T47D (cell line): ENCODE data around the gene PLCE1.
A peak's percentile ranks its signal among the peaks of the same experiment; 100 is the strongest.

ENCODE experiments used
- DNase-seq, 2 experiments: peaks; one replicate each; pipeline versions ENCODE4 v3.0.0 to v3.0.0-alpha.2; 2011 to 2012; ENCODE audit warnings: low read depth in 1 of 2, low spot score in 1 of 2
- JUND ChIP-seq: IDR thresholded peaks from 2 replicates; pipeline ENCODE4 v1.6.1; 2012; ENCODE audit warnings: low read depth
- in situ Hi-C: cut with HindIII; loops from 2 replicates; pipeline ENCODE4 v1.10.0; 2016; ENCODE audit warnings: low sequenced_read_pairs, low pct_unique_long_range_greater_than_20kb

PLCE1 gene

DNA sequence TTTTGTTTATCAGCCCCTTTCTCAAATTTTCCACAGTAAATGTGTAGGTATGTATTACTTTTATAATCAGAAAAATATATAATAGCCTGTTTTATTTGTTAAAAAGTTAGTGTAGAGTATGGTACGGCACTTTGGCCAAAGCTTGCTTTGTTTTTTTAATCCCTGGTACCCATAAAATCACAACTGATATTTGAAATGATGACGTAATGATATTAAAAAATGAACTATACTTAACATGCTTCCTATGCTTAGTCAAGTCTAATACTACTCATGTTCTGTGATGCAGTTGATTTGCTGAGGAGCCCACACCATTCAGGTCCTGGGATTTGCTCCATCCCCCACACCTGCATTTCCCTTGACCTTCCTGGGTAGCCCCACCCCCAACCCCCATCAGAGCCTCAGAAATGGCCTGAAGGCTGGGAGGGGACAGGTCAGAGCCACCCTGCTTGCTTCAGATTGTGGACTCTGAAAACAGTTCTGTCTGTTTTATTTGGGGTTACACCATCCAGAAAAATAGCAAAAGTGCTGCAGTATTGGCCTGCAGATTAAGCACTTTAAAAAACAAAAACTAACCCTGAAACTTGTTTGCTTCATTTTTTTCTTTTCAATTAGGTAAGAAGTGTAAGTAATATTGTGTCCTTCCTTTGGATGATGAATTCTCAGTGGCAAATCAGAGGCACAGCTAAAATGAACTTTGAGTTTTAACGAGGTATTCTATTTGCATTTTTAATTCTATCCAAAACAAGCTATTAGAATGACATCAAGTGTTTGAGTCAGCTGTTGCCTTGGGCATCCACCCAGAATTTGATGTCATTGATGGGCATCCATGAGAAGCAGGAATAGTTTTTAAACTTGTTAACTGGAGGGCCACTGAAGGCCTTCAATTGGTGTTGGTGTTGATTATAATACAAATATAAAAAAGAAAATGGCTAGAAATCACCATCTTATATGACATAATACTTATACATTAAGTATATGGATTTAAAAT, 23.3 kb downstream of the PLCE1 start:
- peak; percentile 59; the same call in 1 of the 2 replicates for TF ChIP-seq JUND
- DNase-seq, result peak in 1 of 2 experiments; percentile 62
- in situ Hi-C loops, result no loop called here

DNA sequence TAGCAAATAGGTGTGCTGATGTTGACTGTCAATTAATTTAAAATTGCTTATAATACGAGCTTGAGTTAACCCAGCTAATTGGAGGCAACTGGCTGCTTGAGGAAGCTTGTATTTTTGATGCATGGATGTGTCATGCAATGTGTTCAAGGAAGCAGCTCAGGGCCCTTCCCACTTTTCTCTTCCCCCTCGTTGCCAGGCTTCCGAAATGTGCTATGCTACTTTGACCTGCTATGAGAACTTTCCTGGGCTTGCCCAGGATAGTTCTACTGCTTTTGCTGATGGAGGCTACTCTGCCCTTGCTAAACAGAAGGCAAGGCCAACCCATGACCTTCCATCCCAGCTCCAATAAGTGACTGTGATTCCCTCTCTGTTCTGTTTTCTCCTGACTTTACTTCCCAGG, 24.4 kb downstream of the PLCE1 start:
- DNase-seq, result no peak
- in situ Hi-C loops, result no loop called here
- no peak for TF ChIP-seq JUND

DNA sequence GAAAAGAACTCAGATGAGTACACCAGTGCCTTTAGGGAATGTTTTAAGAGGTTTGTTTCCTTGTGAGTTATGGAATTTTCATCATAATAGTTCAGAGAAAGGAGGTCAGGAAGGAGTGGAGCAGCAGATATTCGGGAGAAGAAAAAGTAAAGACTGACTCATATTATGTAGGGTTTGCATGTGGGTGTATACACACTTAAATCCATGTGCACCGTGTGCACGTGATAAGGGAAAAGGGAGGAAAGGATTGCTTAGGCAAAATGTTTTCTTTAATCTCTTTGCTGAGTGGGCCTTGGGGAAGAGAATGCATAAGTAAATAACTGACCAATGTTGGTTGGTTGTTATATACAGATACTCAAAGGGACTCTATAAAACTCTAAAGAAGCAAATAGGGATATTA, 30.2 kb downstream of the PLCE1 start:
- no peak for TF ChIP-seq JUND
- in situ Hi-C loops, result no loop called here

DNA sequence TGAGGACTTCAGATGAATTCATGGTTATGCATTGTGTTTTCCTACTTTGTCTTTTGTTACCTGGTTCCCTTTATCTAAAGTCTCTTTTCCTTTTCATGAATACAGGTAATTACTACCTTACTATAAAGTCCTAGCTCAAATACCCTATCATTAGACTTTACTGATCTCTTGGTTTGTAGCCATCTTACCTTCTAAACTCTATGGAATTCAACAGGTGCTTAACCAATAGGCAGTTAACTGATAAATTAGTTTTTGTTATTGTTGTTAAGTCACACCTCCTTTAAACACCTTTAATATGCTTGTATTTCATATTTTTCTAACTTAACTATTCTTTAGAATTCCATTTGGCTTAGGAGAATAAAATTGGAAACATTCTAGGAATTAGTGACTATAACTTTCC, 30.7 kb downstream of the PLCE1 start:
- no peak for TF ChIP-seq JUND
- in situ Hi-C loops, result no loop called here
- DNase-seq, result no peak

More for the DNA sequence above, 30.2 kb downstream of the PLCE1 start:
- peak in 1 of 2 experiments; percentile 42 for DNase-seq

DNA sequence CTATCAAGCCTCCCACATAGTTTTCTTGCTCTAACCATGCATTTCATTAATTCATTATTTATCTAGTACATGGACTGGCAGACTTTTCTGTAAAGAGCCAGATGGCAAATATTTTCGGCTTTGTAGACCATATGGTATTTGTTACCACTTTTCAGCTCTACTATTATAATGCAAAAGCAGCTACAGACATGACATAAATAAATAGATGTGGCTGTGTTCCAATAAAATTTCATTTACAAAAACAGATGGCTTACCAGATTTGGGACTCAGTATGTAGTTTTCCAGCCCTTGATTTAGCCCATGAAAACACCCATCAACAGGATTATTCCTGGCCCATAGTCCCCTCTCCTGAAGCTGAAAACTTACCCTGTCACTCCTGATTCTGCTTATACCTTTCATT, 32.1 kb downstream of the PLCE1 start:
- no peak for TF ChIP-seq JUND
- no peak for DNase-seq
- in situ Hi-C loops, result no loop called here

DNA sequence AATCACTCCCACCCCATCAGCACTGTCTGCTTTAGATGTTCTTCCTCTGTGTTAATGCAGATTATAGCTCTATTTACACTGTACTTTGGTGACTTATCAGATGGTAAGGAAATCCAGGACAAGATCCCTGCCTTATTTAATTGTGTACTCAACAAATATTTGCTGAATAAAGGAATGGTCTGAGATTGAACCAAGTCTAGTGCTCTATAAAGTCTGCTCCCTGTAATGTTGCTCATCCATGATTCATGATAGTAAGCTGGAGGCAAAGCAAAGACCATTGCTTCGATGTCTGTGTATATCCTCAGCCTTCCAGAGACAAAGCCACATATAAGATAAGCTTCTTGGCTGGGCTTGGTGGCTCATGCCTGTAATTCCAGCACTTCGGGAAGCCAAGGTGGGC, 33.5 kb downstream of the PLCE1 start:
- in situ Hi-C loops, result no loop called here
- TF ChIP-seq JUND, result peak; percentile 96

DNA sequence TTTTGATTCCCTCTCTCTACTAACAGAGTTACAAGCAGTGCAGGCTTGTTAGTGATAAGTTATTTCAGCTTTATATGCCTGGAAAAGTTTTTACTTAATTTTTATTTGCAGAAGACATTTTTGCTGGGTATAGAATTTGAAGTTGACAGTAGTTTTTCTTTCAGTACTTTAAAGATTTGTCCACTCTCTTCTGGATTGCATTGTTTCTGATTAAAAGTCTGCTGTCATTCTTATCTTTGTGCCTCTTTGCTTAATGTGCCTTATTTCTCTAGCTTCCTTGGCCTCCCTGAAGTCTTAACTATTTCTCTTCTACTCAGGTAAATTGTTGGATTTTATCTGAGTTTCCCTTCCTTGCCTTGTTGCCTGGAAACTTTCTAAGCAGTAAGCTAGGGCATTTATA, 36.2 kb downstream of the PLCE1 start:
- TF ChIP-seq JUND, result no peak
- no peak for DNase-seq
- in situ Hi-C loops, result no loop called here

More for the DNA sequence above, 33.5 kb downstream of the PLCE1 start:
- DNase-seq, result peak in 1 of 2 experiments; percentile 89

DNA sequence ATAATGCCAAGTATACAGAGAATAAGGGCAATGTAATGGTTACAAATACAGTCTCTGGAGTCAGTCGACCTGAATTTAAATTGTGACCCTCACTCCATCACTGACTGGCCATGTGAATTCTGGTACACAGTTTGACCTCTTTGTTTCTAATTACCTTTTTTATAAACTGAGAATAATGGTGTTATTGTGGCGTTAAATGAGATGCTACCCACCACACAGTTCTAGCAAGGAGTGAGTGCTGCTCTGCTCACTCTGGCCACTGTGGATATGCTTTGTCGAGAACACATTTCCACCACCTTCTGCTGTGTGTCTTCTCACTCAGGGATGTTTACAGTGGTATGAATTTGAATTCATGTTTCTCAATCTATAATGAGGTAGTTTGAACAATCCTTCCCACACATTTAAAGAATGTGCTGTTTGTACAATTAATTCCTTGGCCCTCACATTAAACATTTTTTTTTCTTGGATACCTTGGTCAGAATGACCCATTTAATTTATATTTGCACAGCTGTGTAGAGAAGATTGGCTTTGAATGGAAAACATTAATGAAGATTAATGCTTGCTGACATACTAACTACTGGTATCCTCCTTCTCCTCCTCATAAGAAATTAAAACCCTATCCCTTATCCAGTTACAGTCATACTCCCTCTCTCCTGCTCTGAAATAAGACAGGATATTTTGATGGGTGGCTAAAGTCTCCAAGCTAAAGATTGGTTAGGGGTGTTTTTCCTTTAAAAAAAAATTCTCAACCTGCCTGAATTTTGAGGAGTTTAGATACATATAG, 42.4 kb downstream of the PLCE1 start:
- peak in 1 of 2 experiments; percentile 94 for DNase-seq
- TF ChIP-seq JUND, result peak; percentile 90
- in situ Hi-C loops, result no loop called here

DNA sequence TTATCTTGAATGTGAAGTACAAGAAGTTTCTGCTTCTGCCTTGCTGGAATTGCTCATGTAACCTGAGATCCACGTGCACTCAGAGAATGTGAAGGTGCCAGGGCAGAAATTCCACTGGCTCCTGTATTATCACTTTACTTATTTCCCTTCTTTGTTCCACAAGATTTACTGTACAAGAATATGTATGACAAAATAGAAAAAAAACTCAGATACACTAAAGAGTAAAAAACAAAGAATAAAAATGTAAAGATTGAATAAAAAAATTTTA, 43.0 kb downstream of the PLCE1 start:
- no peak for TF ChIP-seq JUND
- in situ Hi-C loops, result no loop called here
- peak in 1 of 2 experiments; percentile 85 for DNase-seq

DNA sequence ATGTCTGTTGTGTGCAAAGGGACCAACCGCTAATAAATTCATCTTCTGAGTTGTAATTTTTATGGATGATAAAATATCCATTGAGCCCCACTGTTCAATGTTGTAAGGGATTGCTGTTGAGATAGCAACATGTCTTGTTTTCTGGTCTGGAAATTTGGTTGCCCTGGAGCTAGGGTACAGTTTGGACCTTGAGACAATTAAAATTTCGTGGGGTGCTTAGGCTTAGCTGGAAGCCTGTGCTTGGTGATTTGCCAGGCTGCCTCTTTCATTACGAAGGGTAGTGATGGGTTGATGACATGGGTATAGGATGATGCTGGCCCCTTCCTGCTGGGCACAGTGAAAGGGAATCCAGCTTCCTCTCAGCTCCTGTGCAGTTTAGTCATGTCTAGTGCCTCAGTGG, 43.6 kb downstream of the PLCE1 start:
- DNase-seq, result peak in 1 of 2 experiments; percentile 67
- in situ Hi-C loops, result no loop called here
- 0 out of 2 replicates have a peak, but pooled peaks have one; percentile 33 for TF ChIP-seq JUND

DNA sequence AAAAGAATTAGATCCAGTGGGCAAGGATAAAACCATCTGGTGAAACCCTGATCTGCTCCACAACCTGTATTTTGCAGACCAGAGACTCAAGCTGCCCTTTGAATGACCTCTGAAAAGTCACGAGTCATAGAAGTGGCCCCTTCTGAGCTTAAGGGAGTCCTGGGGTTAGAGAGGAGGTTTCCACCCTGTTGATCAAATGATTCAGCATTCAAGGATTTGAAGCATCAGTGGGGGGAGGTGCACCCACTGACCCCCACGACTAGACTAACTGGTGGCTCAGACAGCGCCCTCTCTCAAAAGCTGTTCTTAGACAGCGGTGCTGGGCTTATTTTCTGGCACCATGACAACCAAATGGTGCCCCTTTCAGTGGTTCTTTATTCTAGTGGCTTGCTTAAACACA, 44.3 kb downstream of the PLCE1 start:
- TF ChIP-seq JUND, result no peak
- in situ Hi-C loops, result no loop called here
- DNase-seq, result no peak

DNA sequence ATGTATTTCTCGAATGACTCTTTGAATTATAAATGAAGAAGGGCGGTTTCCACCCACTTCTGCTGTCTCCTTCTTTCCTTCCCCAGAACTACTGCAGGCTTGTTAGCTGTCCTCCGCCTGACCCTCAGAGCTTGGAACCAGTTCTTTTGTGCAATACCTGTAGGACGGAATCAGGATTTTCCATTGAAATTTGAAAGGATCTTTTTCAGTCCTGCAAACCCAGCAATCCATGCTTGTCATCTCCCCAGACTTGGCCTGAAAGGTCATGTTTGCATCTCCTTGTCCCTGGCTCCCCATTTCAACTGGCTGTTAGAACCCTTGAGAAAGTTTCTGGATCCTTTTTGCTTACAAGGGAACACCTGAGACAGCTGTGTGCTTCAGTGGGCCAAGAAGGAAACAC, 47.5 kb downstream of the PLCE1 start:
- no peak for TF ChIP-seq JUND
- no peak for DNase-seq
- in situ Hi-C loops, result no loop called here
